HepG2 (cell line): Measurements from ENCODE around the gene SULT4A1.

Source experiments
- ARNT ChIP-seq: fragments of 450-650 bp; IDR thresholded peaks from 2 replicates; pipeline ENCODE4 v1.6.1; 2017
- DPF2 ChIP-seq: sonication (generic); formaldehyde crosslinking; IDR thresholded peaks from 2 replicates; pipeline ENCODE4 v1.4.0; 2020; ENCODE audit warnings: mild to moderate bottlenecking, low read depth, missing genetic modification reagents, borderline replicate concordance
- EZH2 ChIP-seq: conservative IDR thresholded peaks from 2 replicates; pipeline ENCODE4 v1.6.1; 2012; ENCODE audit warnings: mild to moderate bottlenecking, low read depth, low read length, moderate library complexity
- ZNF234 ChIP-seq: sonication (generic); formaldehyde crosslinking; conservative IDR thresholded peaks from 2 replicates; pipeline ENCODE4 v1.5.1; 2020; ENCODE audit warnings: mild to moderate bottlenecking, missing genetic modification reagents
- ZNF564 ChIP-seq: sonication (generic); formaldehyde crosslinking; IDR thresholded peaks from 2 replicates; pipeline ENCODE4 v1.8.1; 2023; ENCODE audit warnings: mild to moderate bottlenecking, missing genetic modification reagents

- TF ChIP-seq ARNT (no peak), ZNF234 (no peak), EZH2 (no peak), DPF2 (CRISPR knock-in tag) (no peak), ZNF564 (CRISPR knock-in tag) (no peak)
These were observed 67.0 kb downstream of the SULT4A1 start for GRCh38 chr22:43795320-43795719.
